Muscle of leg (tissue), 11 donors: ENCODE data around the gene ANKRD11. TPM values are rescaled to one million over a fixed set of nuclear protein-coding genes. Genes with fewer than 3 reads are reported as not detected.
"Not testable (repeated sequence)": the region's sequence is repeated elsewhere in the genome, so short reads cannot be mapped to it uniquely, and the experiment has no call there.

ENCODE experiments used
- DNase-seq: peaks from one replicate; pipeline ENCODE4 v3.0.0; 2013
- H3K27ac ChIP-seq: one replicate; pipeline ENCODE4 v1.5.1; 2013; ENCODE audit warnings: mild to moderate bottlenecking, low read length, control low read depth
- H3K27me3 ChIP-seq: one replicate; pipeline ENCODE4 v1.6.1; 2013; ENCODE audit warnings: low read length; ENCODE audit not compliant: control insufficient read depth, insufficient read depth
- H3K36me3 ChIP-seq: one replicate; pipeline ENCODE4 v1.6.1; 2013; ENCODE audit warnings: low read length; ENCODE audit not compliant: control insufficient read depth, insufficient read depth
- H3K4me1 ChIP-seq: one replicate; pipeline ENCODE4 v1.6.1; 2013; ENCODE audit warnings: low read length; ENCODE audit not compliant: control insufficient read depth, insufficient read depth
- H3K4me3 ChIP-seq: one replicate; pipeline ENCODE4 v1.5.1; 2013; ENCODE audit warnings: low read length, control low read depth
- H3K9me3 ChIP-seq: replicated peaks from 2 replicates; pipeline ENCODE4 v1.6.1; 2013; ENCODE audit warnings: low read depth, low read length; ENCODE audit not compliant: control insufficient read depth
- WGBS: methylation state at CpG from one replicate; pipeline ENCODE4 v1.1.5; 2013; ENCODE audit warnings: missing lambda C conversion rate; ENCODE audit not compliant: insufficient coverage; 5-methylcytosine and 5-hydroxymethylcytosine counted together
- polyA plus RNA-seq, 8 donors: library from polyadenylated mRNA; unstranded; fragments of 120-200 nt; gene quantifications; one replicate each; pipeline versions ENCODE4 v1.2.1 to v1.2.3, GENCODE V29; 2013; ENCODE audit warnings: inconsistent platforms in 1 of 8, low replicate concordance in 1 of 8; ENCODE audit not compliant: insufficient read length in 8 of 8, insufficient read depth in 1 of 8
- total RNA-seq: library from RNA; stranded (reverse); fragments of 120-200 nt; gene quantifications from one replicate; pipeline ENCODE4 v1.2.4, GENCODE V29; 2013

The ANKRD11 gene
- total and polyA plus RNA-seq, 9 donors = 34.0 to 79.8 (median 63.6) TPM

GRCh38 chr16:89422527-89422904, 67.8 kb downstream of the ANKRD11 start:
- Histone ChIP-seq H3K4me1 (peaks cover 32% of the 10 kb centered on the region), H3K27me3 (no peaks in the 10 kb centered on the region), H3K36me3 (peaks cover 7% of the 10 kb centered on the region), H3K4me3 (no peak overlapping the region), H3K9me3 (no peaks in the 10 kb centered on the region), H3K27ac (peak overlapping the region; percentile 16)
- DNase-seq = peak; percentile 57
- 77% methylated on average over 6 of the region's 12 CpGs for WGBS

- peaks cover 32% of the 10 kb centered on the region for H3K4me1 ChIP-seq
- H3K27me3 ChIP-seq = not testable (repeated sequence)
- WGBS = no CpG with 5 or more reads among the region's 23 CpGs
Observed at GRCh38 chr16:89421300-89421699, 69.1 kb downstream of the ANKRD11 start.

GRCh38 chr16:89420204-89420603, 70.2 kb downstream of the ANKRD11 start:
- Histone ChIP-seq H3K4me1 (peaks cover 22% of the 10 kb centered on the region), H3K27me3 (no peaks in the 10 kb centered on the region), H3K4me3 (no peak overlapping the region), H3K36me3 (peaks cover 14% of the 10 kb centered on the region), H3K9me3 (no peaks in the 10 kb centered on the region), H3K27ac (no peak overlapping the region)
- DNase-seq = no peak
- WGBS = 91% methylated on average over 11 of the region's 11 CpGs

More at GRCh38 chr16:89421300-89421699, 69.1 kb downstream of the ANKRD11 start:
- H3K9me3 ChIP-seq, H3K4me3 ChIP-seq, H3K27ac ChIP-seq, DNase-seq: not testable (repeated sequence)
- peaks cover 12% of the 10 kb centered on the region for H3K36me3 ChIP-seq

- DNase-seq = no peak
- Histone ChIP-seq H3K27me3 (no peaks in the 10 kb centered on the region), H3K36me3 (peaks cover 17% of the 10 kb centered on the region), H3K4me3 (no peak overlapping the region), H3K9me3 (no peaks in the 10 kb centered on the region), H3K4me1 (peaks cover 17% of the 10 kb centered on the region), H3K27ac (no peak overlapping the region)
- 77% methylated on average over 6 of the region's 7 CpGs for WGBS
Observed at GRCh38 chr16:89418352-89418751, 72.0 kb downstream of the ANKRD11 start.

- H3K4me1 ChIP-seq = peaks cover 14% of the 10 kb centered on the region
- H3K27ac ChIP-seq = no peak overlapping the region
- H3K36me3 ChIP-seq = peaks cover 17% of the 10 kb centered on the region
- no peak overlapping the region for H3K4me3 ChIP-seq
- 72% methylated on average over 7 of the region's 7 CpGs for WGBS
- no peaks in the 10 kb centered on the region for H3K27me3 ChIP-seq
- H3K9me3 ChIP-seq = no peaks in the 10 kb centered on the region
- DNase-seq = no peak
Observed at GRCh38 chr16:89417352-89417751, 73.0 kb downstream of the ANKRD11 start.

GRCh38 chr16:89413811-89414585, 76.4 kb downstream of the ANKRD11 start:
- H3K9me3 ChIP-seq = no peaks in the 10 kb centered on the region
- no peak overlapping the region for H3K4me3 ChIP-seq
- peaks cover 38% of the 10 kb centered on the region for H3K4me1 ChIP-seq
- 65% methylated on average over 6 of the region's 20 CpGs for WGBS
- H3K27ac ChIP-seq = no peak overlapping the region
- no peak for DNase-seq
- no peaks in the 10 kb centered on the region for H3K27me3 ChIP-seq
- peaks cover 13% of the 10 kb centered on the region for H3K36me3 ChIP-seq

GRCh38 chr16:89412811-89413210, 77.5 kb downstream of the ANKRD11 start:
- Histone ChIP-seq H3K27me3 (no peaks in the 10 kb centered on the region), H3K4me1 (peaks cover 50% of the 10 kb centered on the region), H3K27ac (no peak overlapping the region), H3K4me3 (no peak overlapping the region), H3K9me3 (no peaks in the 10 kb centered on the region), H3K36me3 (peaks cover 13% of the 10 kb centered on the region)
- 17% methylated on average over 1 of the region's 4 CpGs for WGBS
- DNase-seq = no peak

- WGBS = 62% methylated on average over 4 of the region's 10 CpGs
- peak overlapping the region; percentile 25 for H3K27ac ChIP-seq
- H3K27me3 ChIP-seq = no peaks in the 10 kb centered on the region
- no peak for DNase-seq
- peaks cover 62% of the 10 kb centered on the region for H3K4me1 ChIP-seq
- H3K36me3 ChIP-seq = peaks cover 5% of the 10 kb centered on the region
- no peaks in the 10 kb centered on the region for H3K9me3 ChIP-seq
- H3K4me3 ChIP-seq = no peak overlapping the region
Observed at GRCh38 chr16:89411335-89411850, 79.0 kb downstream of the ANKRD11 start.

- H3K27ac ChIP-seq = peak overlapping the region; percentile 25
- whole genome bisulfite sequencing = 49% methylated on average over 11 of the region's 11 CpGs
- no peak overlapping the region for H3K4me3 ChIP-seq
- peaks cover 64% of the 10 kb centered on the region for H3K4me1 ChIP-seq
- no peaks in the 10 kb centered on the region for H3K9me3 ChIP-seq
- H3K36me3 ChIP-seq = peaks cover 2% of the 10 kb centered on the region
- peak; percentile 80 for DNase-seq
- H3K27me3 ChIP-seq = no peaks in the 10 kb centered on the region
Observed at GRCh38 chr16:89410794-89411309, 79.5 kb downstream of the ANKRD11 start.

GRCh38 chr16:89410322-89410721, 80.0 kb downstream of the ANKRD11 start:
- WGBS = no CpG with 5 or more reads among the region's 6 CpGs
- no peaks in the 10 kb centered on the region for H3K9me3 ChIP-seq
- no peak overlapping the region for H3K4me3 ChIP-seq
- H3K36me3 ChIP-seq = peaks cover 2% of the 10 kb centered on the region
- H3K27me3 ChIP-seq = no peaks in the 10 kb centered on the region
- peaks cover 68% of the 10 kb centered on the region for H3K4me1 ChIP-seq
- peak overlapping the region; percentile 25 for H3K27ac ChIP-seq
- no peak for DNase-seq
